Common myeloid progenitor, CD34-positive (primary cell): ENCODE results near the gene CHD5.

Experiments
- CTCF ChIA-PET: fragments of 350-600 bp; sonication (Branson Sonifier 250); formaldehyde crosslinking; loops from one replicate; lab custom pipeline; 2021; ENCODE audit warnings: antibody characterized with exemption; lab: Charles Lee
- POLR2A ChIA-PET: fragments of 350-600 bp; sonication (Branson Sonifier 250); formaldehyde crosslinking; loops from one replicate; lab custom pipeline; 2021; ENCODE audit warnings: antibody characterized with exemption; lab: Charles Lee
- DNase-seq, 3 donors: peaks; one replicate each; pipeline versions ENCODE4 v3.0.0 to v3.0.0-alpha.2; 2013
- H3K27ac ChIP-seq, 2 experiments: 1 replicate in 1 of 2; 2 replicates in 1 of 2; pipeline ENCODE4 v1.7.0; 2013; ENCODE audit warnings: inconsistent platforms in 2 of 2, low read length in 2 of 2, mild to moderate bottlenecking in 2 of 2, low read depth in 1 of 2, moderate library complexity in 1 of 2; ENCODE audit not compliant: severe bottlenecking in 2 of 2, insufficient read depth in 1 of 2, poor library complexity in 1 of 2
- H3K27me3 ChIP-seq, 5 experiments: replicated peaks in 2 of 5; 1 replicate in 3 of 5; 2 replicates in 2 of 5; pipeline versions ENCODE4 v1.6.1 to v1.7.0; 2013; ENCODE audit warnings: low read length in 4 of 5, mild to moderate bottlenecking in 2 of 5, moderate library complexity in 2 of 5, inconsistent platforms in 1 of 5; ENCODE audit not compliant: insufficient read depth in 5 of 5, control insufficient read depth in 4 of 5
- H3K36me3 ChIP-seq, 4 experiments: 1 replicate in 2 of 4; 2 replicates in 2 of 4; pipeline versions ENCODE4 v1.6.1 to v1.7.0; 2013; ENCODE audit warnings: low read length in 3 of 4, control low read depth in 1 of 4, mild to moderate bottlenecking in 1 of 4; ENCODE audit not compliant: control insufficient read depth in 4 of 4, insufficient read depth in 4 of 4
- H3K4me1 ChIP-seq, 4 experiments: 1 replicate in 3 of 4; 2 replicates in 1 of 4; pipeline versions ENCODE4 v1.6.1 to v1.7.1; 2013; ENCODE audit warnings: low read length in 3 of 4, mild to moderate bottlenecking in 3 of 4, control low read depth in 1 of 4, inconsistent platforms in 1 of 4, moderate library complexity in 1 of 4; ENCODE audit not compliant: control insufficient read depth in 4 of 4, insufficient read depth in 4 of 4; ENCODE audit errors: control extremely low read depth in 1 of 4
- H3K4me3 ChIP-seq, 7 experiments: 1 replicate in 4 of 7; 2 replicates in 3 of 7; pipeline versions ENCODE4 v1.5.1 to v1.7.0; 2013; ENCODE audit warnings: mild to moderate bottlenecking in 7 of 7, low read length in 6 of 7, moderate library complexity in 6 of 7, inconsistent platforms in 2 of 7, low read depth in 2 of 7, control low read depth in 1 of 7; ENCODE audit not compliant: insufficient read depth in 4 of 7, control insufficient read depth in 1 of 7; ENCODE audit errors: extremely low read depth in 1 of 7
- H3K9me3 ChIP-seq, 5 experiments: 1 replicate in 4 of 5; 2 replicates in 1 of 5; pipeline versions ENCODE4 v1.6.1 to v1.7.1; 2013; ENCODE audit warnings: low read length in 4 of 5, mild to moderate bottlenecking in 2 of 5, inconsistent platforms in 1 of 5, low read depth in 1 of 5, moderate library complexity in 1 of 5; ENCODE audit not compliant: control insufficient read depth in 4 of 5, insufficient read depth in 2 of 5; ENCODE audit errors: control extremely low read depth in 1 of 5
- WGBS: methylation state at CpG from one replicate; pipeline ENCODE4 v1.1.5; 2013; ENCODE audit not compliant: insufficient coverage; 5-methylcytosine and 5-hydroxymethylcytosine counted together

Gene CHD5

DNA sequence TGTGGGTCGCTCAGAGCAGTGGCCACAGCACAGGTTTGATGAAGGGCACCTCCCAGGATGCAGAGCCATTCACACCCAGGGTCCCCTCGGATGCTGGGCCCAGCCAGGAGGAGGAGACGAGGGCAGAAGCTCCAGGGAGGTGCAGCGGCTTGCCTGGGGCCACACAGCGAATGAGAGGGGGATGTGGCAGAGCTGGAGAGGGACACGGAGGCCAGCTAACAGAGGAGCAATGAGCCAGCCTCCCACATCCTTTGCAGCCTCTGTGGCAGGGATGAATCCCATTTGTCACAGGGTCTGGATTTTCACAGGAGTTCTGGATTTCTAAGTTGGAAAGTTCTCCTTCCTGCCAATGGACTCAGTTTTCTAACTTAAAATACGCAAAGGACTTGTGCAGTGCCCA lies 35.9 kb downstream of the CHD5 start:
- Histone ChIP-seq H3K4me3 (no peak overlapping the region), H3K9me3 (no peaks in the 10 kb centered on the region), H3K36me3 (no peaks in the 10 kb centered on the region), H3K4me1 (peaks cover 0 to 14% (median 8%) of the 10 kb centered on the region in 4 experiments), H3K27ac (no peak overlapping the region), H3K27me3 (peaks cover 0 to 7% (median 0%) of the 10 kb centered on the region in 5 experiments)
- 100% methylated on average over 6 of the region's 7 CpGs for WGBS
- ChIA-PET CTCF (interaction anchor here (0.8 to 1.9 kb wide), 3 partner anchors 27 to 42 kb away, joined by 3 to 5 read pairs (median 4); no protein-coding TSS in a partner anchor), POLR2A (no interaction called here)
- no peak for DNase-seq

DNA sequence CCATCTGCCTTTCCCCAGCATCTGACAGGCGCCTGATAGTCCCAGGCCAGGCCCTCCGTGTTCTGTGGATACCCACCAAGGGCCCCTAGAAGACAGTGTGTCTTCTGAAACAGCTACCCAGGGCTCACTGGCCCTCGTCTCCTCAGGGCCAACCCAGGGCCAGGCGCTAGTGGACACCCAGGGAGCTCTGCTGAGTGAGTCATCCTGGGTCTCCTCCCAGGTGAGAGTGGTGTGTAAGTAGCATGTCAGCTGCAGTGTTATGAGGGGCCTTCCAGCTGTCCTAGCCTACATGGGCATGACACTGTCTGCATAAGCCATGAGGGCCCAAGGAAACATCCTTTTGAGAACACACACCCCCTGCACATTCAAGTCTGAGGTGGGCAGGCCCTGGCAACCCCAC lies 36.7 kb downstream of the CHD5 start:
- H3K4me1 ChIP-seq, result peaks cover 0 to 14% (median 6%) of the 10 kb centered on the region in 4 experiments
- no peak overlapping the region for H3K4me3 ChIP-seq
- no peaks in the 10 kb centered on the region for H3K36me3 ChIP-seq
- ChIA-PET CTCF (no interaction called here), POLR2A (interaction anchor here (0.7 kb wide), 1 partner anchor 14 kb away, joined by 3 read pairs; no protein-coding TSS in a partner anchor)
- H3K27me3 ChIP-seq, result peaks cover 0 to 6% (median 0%) of the 10 kb centered on the region in 5 experiments
- H3K9me3 ChIP-seq, result no peaks in the 10 kb centered on the region
- no peak overlapping the region for H3K27ac ChIP-seq
- 92% methylated on average over 4 of the region's 4 CpGs for whole genome bisulfite sequencing
- DNase-seq, result no peak

DNA sequence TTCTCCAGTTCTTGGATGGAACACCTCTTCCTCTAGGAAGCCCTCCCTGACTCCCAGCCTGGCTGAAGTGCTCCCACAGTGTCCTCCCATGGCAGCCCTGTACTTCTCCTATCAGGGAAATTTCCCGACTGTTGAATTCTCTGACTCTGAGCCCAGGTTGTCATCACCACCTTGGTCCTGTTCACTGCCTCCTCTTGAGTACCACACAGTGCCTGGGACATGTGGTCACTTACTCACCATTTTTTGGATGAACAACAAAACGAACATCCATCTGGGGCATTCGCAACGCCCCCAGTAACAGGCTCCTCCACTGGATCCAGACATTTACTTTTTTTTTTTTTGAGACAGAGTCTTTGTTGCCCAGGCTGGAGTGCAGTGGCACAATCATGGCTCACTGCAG lies 37.4 kb downstream of the CHD5 start:
- H3K4me1 ChIP-seq, result peaks cover 0 to 18% (median 9%) of the 10 kb centered on the region in 4 experiments
- no peak for DNase-seq
- H3K4me3 ChIP-seq, result no peak overlapping the region
- H3K27me3 ChIP-seq, result no peaks in the 10 kb centered on the region
- H3K36me3 ChIP-seq, result no peaks in the 10 kb centered on the region
- POLR2A ChIA-PET, result no interaction called here
- H3K27ac ChIP-seq, result no peak overlapping the region
- CTCF ChIA-PET, result no interaction called here
- no peaks in the 10 kb centered on the region for H3K9me3 ChIP-seq
- 95% methylated on average over 4 of the region's 4 CpGs for WGBS

DNA sequence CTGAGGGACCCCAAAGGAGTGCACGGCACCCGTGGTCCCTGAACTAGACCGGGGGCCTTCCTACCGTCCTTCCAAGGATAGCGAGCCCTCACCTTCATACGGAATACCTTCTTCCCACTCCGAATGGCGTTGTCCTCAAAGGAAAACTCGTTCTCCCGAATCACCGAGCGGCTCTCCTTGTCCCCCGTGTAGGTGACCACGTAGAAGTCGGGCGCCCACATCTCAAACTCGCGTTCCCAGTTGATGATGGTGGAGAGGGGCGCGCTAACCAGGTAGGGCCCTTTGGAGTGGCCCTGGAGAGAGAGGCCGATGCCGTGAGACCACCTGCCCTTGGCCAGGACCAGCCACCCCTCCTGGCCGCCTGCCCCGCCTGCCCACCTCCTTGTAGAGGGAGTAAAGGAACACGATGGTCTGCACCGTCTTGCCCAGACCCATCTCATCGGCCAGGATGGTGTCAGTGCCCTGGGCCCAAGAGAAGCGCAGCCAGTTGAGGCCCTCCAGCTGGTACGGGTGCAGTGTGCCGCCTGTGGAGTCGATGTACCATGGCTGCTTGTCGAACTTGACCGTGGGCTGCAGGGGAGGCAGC lies 38.0 kb downstream of the CHD5 start:
- ChIA-PET POLR2A (no interaction called here), CTCF (interaction anchor here (1.3 to 2.3 kb wide), 3 partner anchors 11 to 30 kb away, joined by 5 to 9 read pairs (median 9); no protein-coding TSS in a partner anchor)
- Histone ChIP-seq H3K27ac (no peak overlapping the region), H3K9me3 (no peaks in the 10 kb centered on the region), H3K36me3 (no peaks in the 10 kb centered on the region), H3K4me3 (no peak overlapping the region), H3K4me1 (peaks cover 0 to 23% (median 11%) of the 10 kb centered on the region in 4 experiments), H3K27me3 (no peaks in the 10 kb centered on the region)
- DNase-seq, result no peak
- 97% methylated on average over 31 of the region's 33 CpGs for WGBS

DNA sequence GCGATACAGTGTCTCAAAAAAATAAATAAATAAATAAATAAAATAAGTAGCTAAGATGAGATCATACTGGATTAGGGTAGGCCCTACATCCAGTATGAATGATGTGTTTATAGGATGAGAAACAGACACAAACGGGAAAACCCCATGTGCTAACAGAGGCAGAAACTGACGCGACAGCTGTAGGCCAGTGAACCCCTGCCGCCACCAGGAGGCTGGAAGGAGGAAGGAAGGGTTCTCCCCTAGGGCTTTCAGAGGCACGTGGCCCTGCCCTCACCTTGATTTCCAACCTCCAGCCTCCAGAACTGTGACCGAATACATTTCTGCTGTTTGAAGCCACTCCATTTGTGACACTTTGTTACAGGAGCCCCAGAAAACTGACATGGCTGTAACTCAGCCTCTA lies 38.5 kb downstream of the CHD5 start:
- CTCF ChIA-PET, result interaction anchor here (0.5 to 2.3 kb wide), 9 partner anchors 10 to 61 kb away, joined by 3 to 11 read pairs (median 5); no protein-coding TSS in a partner anchor
- WGBS, result 6% methylated on average over 5 of the region's 7 CpGs
- DNase-seq, result peak; percentile 44 to 77 (median 71)

DNA sequence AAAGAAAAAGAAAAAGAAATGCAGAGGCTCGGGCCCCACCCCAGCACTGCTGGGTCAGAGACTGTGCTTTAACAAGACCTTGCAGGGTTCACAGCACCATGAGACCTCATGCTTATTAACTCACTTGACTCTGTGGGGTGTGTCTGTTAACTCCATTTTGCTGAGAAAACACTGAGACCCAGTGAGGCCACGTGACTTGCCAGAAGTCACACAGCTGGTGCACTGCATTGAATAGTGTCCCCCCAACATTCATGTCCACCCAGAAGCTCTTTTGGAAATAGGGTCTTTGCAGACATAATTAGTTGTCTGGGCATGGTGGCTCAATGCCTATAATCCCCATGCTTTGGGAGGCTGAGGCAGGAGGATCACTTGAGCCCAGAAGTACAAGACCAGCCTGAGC lies 39.7 kb downstream of the CHD5 start:
- Histone ChIP-seq H3K27me3 (no peaks in the 10 kb centered on the region), H3K4me3 (no peak overlapping the region), H3K9me3 (no peaks in the 10 kb centered on the region), H3K4me1 (peaks cover 0 to 23% (median 11%) of the 10 kb centered on the region in 4 experiments), H3K27ac (no peak overlapping the region), H3K36me3 (no peaks in the 10 kb centered on the region)
- 100% methylated on average over 2 of the region's 2 CpGs for WGBS
- no peak for DNase-seq
- POLR2A ChIA-PET, result no interaction called here
- CTCF ChIA-PET, result interaction anchor here (1.3 to 2.3 kb wide), 5 partner anchors 9 to 31 kb away, joined by 4 to 11 read pairs (median 5); no protein-coding TSS in a partner anchor

More for the DNA sequence above, 38.5 kb downstream of the CHD5 start:
- no peak overlapping the region for H3K4me3 ChIP-seq
- POLR2A ChIA-PET, result no interaction called here
- no peaks in the 10 kb centered on the region for H3K9me3 ChIP-seq
- no peaks in the 10 kb centered on the region for H3K27me3 ChIP-seq
- no peaks in the 10 kb centered on the region for H3K36me3 ChIP-seq
- peaks cover 0 to 23% (median 11%) of the 10 kb centered on the region in 4 experiments for H3K4me1 ChIP-seq
- H3K27ac ChIP-seq, result no peak overlapping the region

DNA sequence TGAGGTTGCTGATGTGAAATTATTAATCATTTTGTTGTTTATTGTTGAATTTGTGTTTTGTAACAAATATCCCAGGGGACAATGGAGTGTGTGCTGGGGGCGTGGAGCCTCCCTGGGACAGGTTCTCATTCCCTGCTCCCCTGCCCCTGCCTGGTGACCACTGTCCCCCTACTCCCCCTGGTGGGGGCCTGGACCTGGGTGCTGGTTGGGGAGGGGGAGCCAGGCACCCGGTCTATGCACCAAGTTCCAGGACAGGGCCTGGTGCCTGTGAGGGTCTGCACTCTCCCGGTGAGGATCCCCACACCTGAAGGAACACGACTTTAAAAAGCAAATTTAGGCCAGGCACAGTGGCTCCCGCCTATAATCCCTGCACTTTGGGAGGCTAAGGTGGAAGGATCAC lies 42.4 kb downstream of the CHD5 start:
- Histone ChIP-seq H3K36me3 (no peaks in the 10 kb centered on the region), H3K9me3 (no peaks in the 10 kb centered on the region), H3K27me3 (no peaks in the 10 kb centered on the region), H3K4me1 (peaks cover 0 to 23% (median 11%) of the 10 kb centered on the region in 4 experiments), H3K27ac (no peak overlapping the region), H3K4me3 (no peak overlapping the region)
- ChIA-PET POLR2A (interaction anchor here (1.0 kb wide), 1 partner anchor 23 kb away, joined by 3 read pairs; no protein-coding TSS in a partner anchor), CTCF (interaction anchor here (0.8 to 1.0 kb wide), 2 partner anchors 22 to 26 kb away, joined by 3 read pairs; no protein-coding TSS in a partner anchor)
- whole genome bisulfite sequencing, result 58% methylated on average over 2 of the region's 5 CpGs
- no peak for DNase-seq
